ENCODE measurements around the gene TBC1D8. TPM values are rescaled to one million over a fixed set of nuclear protein-coding genes. Genes with fewer than 3 reads are reported as not detected.

The TBC1D8 gene
- total RNA-seq, 2 experiments from 2014 or later = 4.0 to 4.5 TPM

DNA sequence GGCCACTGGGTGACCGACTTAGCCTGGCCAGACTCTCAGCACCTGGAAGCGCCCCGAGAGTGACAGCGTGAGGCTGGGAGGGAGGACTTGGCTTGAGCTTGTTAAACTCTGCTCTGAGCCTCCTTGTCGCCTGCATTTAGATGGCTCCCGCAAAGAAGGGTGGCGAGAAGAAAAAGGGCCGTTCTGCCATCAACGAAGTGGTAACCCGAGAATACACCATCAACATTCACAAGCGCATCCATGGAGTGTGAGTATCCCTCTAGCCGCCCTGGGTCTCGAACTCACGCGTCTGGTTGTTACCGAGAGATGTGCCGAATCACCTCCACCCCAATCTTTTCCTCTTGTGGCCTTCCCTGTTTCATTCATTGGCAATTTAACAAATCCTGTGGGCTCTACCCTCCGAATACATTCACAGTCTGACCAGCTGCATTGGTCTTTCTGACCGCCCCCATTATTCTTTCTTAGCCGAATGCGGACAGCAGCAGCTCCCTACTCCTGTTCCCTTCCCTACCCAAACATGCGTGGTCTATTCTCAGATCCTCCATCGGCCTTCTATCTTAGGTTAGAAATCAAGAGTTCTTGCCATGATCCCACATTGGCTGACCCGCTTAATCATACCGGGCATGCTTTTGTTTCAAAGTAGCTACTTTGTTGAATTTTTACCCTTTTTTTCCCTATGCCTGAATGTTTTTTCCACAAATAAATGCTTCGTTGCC is 148.5 kb downstream of the TBC1D8 start:
- intact Hi-C loops (cut with micrococcal nuclease) = loop anchor here (1.0 to 5.0 kb wide), 5 partner anchors 149 to 440 kb away; partner anchors contain the start of genes CNOT11, PDCL3 and TBC1D8
- H3K36me3 Mint-ChIP-seq (ENCODE audit: low read depth) = peaks cover 49% of the 10 kb centered on the region
- CTCF ChIA-PET = interaction anchor here (0.6 to 3.1 kb wide), 5 partner anchors 10 to 203 kb away, joined by 3 to 12 read pairs (median 3); no protein-coding TSS in a partner anchor

DNA sequence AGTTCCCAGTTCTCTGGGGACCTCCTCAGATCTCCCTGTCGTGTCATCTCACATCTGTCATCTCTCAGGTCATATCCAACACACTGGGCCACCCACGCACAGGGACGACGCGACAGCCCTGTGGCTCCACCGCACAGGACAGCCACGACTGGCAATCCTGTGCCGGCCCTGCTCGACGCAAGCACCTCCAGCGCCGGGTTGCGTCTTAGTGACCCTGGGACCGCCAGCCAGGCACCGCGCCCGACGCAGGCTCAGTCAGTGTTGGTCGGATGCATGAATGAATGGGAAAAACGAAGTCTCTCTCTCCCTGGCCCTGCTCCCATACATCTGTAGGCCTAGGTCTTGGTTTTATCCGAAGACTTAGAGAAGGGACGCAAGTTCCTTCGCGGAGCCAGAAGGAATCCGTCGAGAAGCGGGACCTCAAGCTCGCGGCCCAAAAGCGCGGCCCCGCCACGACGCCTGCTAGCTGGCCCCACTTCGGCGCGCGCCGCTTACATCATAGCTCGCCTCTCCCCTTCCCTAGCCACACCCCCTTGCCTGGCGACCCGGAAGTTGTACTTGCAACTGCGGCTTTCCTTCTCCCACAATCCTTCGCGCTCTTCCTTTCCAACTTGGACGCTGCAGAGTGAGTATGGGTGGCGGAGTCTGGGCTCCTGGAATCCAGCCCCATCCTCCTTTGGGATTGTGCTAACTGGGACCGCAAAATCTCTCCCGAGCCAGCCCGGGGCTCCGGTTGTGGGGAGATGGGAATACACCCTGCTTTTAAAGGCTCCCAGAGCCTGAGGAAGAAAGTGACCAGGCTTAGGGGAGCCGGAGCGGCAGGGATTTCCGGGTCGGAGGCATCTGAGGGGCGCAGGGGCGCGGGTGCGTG is 149.3 kb downstream of the TBC1D8 start, which contains the start of gene RPL31:
Gene RPL31, plus strand, starts transcription at position 599 of the 871 bp plus-strand sequence. CDS start 413 bp downstream, outside the sequence.
- peaks cover 46% of the 10 kb centered on the region for H3K4me1 Mint-ChIP-seq (ENCODE audit: low read depth)
- H3K4me3 Mint-ChIP-seq = peak within 1 kb of the TSS; percentile 99
- DNase-seq = peak; percentile 99
- H3K36me3 Mint-ChIP-seq (ENCODE audit: low read depth) = peaks cover 44% of the 10 kb centered on the region
- no peaks in the 10 kb centered on the region for H3K9me3 Mint-ChIP-seq
- CTCF ChIA-PET = interaction anchor here (0.8 to 3.1 kb wide), 4 partner anchors 11 to 204 kb away, joined by 3 to 12 read pairs (median 5); no protein-coding TSS in a partner anchor
- peak within 1 kb of the TSS; percentile 94 for H3K27ac Mint-ChIP-seq
- intact Hi-C loops (cut with micrococcal nuclease) = loop anchor here (1.0 to 5.0 kb wide), 5 partner anchors 149 to 440 kb away; partner anchors contain the start of genes CNOT11, PDCL3 and TBC1D8
- no peaks in the 10 kb centered on the region for H3K27me3 Mint-ChIP-seq (ENCODE audit: low read depth)

More for the DNA sequence above, 148.5 kb downstream of the TBC1D8 start:
- Mint-ChIP-seq H3K4me3 (peak overlapping the region; percentile 99), H3K27ac (peak overlapping the region; percentile 94), H3K4me1 (ENCODE audit: low read depth) (peaks cover 49% of the 10 kb centered on the region), H3K27me3 (ENCODE audit: low read depth) (no peaks in the 10 kb centered on the region), H3K9me3 (no peaks in the 10 kb centered on the region)
- peak; percentile 35 for DNase-seq

DNA sequence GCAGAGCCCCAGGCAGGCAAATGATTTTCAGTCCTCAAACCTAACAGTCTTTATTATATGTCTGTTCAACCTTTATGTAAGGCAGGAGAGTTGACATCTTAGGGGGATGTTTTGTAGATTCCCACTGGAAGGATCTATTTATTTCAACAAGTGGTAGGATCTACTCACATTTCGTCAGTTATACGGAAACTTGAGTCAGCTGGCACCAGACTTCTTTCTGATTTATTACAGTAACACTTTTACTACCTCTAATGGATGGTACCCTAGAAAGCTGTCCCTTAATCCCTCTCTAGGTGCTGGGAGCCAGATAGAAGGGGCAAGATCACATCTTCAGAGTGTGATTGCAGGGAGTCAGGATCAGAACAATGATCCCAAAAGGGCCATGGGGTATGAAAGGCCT is 151.2 kb downstream of the TBC1D8 start:
- Mint-ChIP-seq H3K36me3 (ENCODE audit: low read depth) (peaks cover 27% of the 10 kb centered on the region), H3K9me3 (no peaks in the 10 kb centered on the region), H3K4me1 (ENCODE audit: low read depth) (peaks cover 31% of the 10 kb centered on the region), H3K27me3 (ENCODE audit: low read depth) (no peaks in the 10 kb centered on the region), H3K4me3 (no peak overlapping the region), H3K27ac (no peak overlapping the region)
- intact Hi-C loops (cut with micrococcal nuclease) = loop anchor here (5.0 kb wide), 1 partner anchor 393 kb away; no protein-coding TSS in a partner anchor
- CTCF ChIA-PET = interaction anchor here (1.5 to 1.9 kb wide), 2 partner anchors 36 to 270 kb away, joined by 3 to 4 read pairs; no protein-coding TSS in a partner anchor
- DNase-seq = no peak

GRCh38 chr2:100998235-100998573 is 153.0 kb downstream of the TBC1D8 start:
- intact Hi-C loops (cut with micrococcal nuclease) = no loop called here
- Mint-ChIP-seq H3K9me3 (no peaks in the 10 kb centered on the region), H3K27me3 (ENCODE audit: low read depth) (no peaks in the 10 kb centered on the region), H3K36me3 (ENCODE audit: low read depth) (peaks cover 9% of the 10 kb centered on the region), H3K4me3 (no peak overlapping the region), H3K4me1 (ENCODE audit: low read depth) (peaks cover 14% of the 10 kb centered on the region), H3K27ac (no peak overlapping the region)
- CTCF ChIA-PET = interaction anchor here (1.1 kb wide), 1 partner anchor 15 kb away, joined by 3 read pairs; no protein-coding TSS in a partner anchor
- no peak for DNase-seq

GRCh38 chr2:100997509-100998234 is 153.5 kb downstream of the TBC1D8 start:
- no peaks in the 10 kb centered on the region for H3K27me3 Mint-ChIP-seq (ENCODE audit: low read depth)
- intact Hi-C loops (cut with micrococcal nuclease) = no loop called here
- no peaks in the 10 kb centered on the region for H3K9me3 Mint-ChIP-seq
- H3K36me3 Mint-ChIP-seq (ENCODE audit: low read depth) = peaks cover 4% of the 10 kb centered on the region
- H3K4me3 Mint-ChIP-seq = no peak overlapping the region
- CTCF ChIA-PET = no interaction called here
- no peak for DNase-seq
- H3K4me1 Mint-ChIP-seq (ENCODE audit: low read depth) = peaks cover 10% of the 10 kb centered on the region
- no peak overlapping the region for H3K27ac Mint-ChIP-seq

GRCh38 chr2:100995309-100996075 is 155.7 kb downstream of the TBC1D8 start:
- Mint-ChIP-seq H3K4me3 (no peak overlapping the region), H3K4me1 (ENCODE audit: low read depth) (peaks cover 5% of the 10 kb centered on the region), H3K36me3 (ENCODE audit: low read depth) (no peaks in the 10 kb centered on the region), H3K27me3 (ENCODE audit: low read depth) (no peaks in the 10 kb centered on the region), H3K27ac (no peak overlapping the region), H3K9me3 (no peaks in the 10 kb centered on the region)
- no peak for DNase-seq
- CTCF ChIA-PET = no interaction called here
- intact Hi-C loops (cut with micrococcal nuclease) = no loop called here

- Mint-ChIP-seq H3K9me3 (no peaks in the 10 kb centered on the region), H3K4me1 (ENCODE audit: low read depth) (peaks cover 5% of the 10 kb centered on the region), H3K27me3 (ENCODE audit: low read depth) (no peaks in the 10 kb centered on the region), H3K4me3 (no peak overlapping the region), H3K27ac (no peak overlapping the region), H3K36me3 (ENCODE audit: low read depth) (no peaks in the 10 kb centered on the region)
- intact Hi-C loops (cut with micrococcal nuclease) = no loop called here
- no peak for DNase-seq
- CTCF ChIA-PET = interaction anchor here (1.0 kb wide), 1 partner anchor 8 kb away, joined by 3 read pairs; no protein-coding TSS in a partner anchor
Observed at GRCh38 chr2:100993294-100993693, 157.9 kb downstream of the TBC1D8 start.

DNA sequence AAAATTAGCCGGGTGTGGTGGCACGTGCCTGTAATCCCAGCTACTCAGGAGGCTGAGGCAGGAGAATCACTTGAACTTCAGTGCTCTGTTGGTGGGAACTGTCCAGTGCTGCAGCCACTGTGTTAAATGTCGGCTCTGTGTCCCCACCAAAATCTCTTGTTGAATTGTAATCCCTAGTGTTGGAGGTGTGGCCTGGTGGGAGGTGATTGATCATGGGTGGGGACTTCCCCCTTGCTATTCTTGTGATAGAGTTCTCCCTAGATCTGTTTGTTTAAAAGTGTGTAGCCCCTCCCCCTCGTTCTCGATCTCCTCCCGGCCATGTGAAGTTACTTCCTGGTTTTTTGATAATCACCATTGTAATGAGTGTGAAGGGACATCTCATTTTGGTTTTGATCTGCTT is 158.9 kb downstream of the TBC1D8 start:
- Mint-ChIP-seq H3K9me3 (no peaks in the 10 kb centered on the region), H3K36me3 (ENCODE audit: low read depth) (no peaks in the 10 kb centered on the region), H3K27me3 (ENCODE audit: low read depth) (no peaks in the 10 kb centered on the region), H3K4me1 (ENCODE audit: low read depth) (peaks cover 5% of the 10 kb centered on the region), H3K4me3 (no peak overlapping the region), H3K27ac (no peak overlapping the region)
- intact Hi-C loops (cut with micrococcal nuclease) = no loop called here
- DNase-seq = peak; percentile 16
- CTCF ChIA-PET = no interaction called here

- Mint-ChIP-seq H3K4me1 (ENCODE audit: low read depth) (peaks cover 5% of the 10 kb centered on the region), H3K27ac (no peak overlapping the region), H3K9me3 (no peaks in the 10 kb centered on the region), H3K27me3 (ENCODE audit: low read depth) (no peaks in the 10 kb centered on the region), H3K4me3 (no peak overlapping the region), H3K36me3 (ENCODE audit: low read depth) (no peaks in the 10 kb centered on the region)
- no peak for DNase-seq
- intact Hi-C loops (cut with micrococcal nuclease) = no loop called here
- CTCF ChIA-PET = interaction anchor here (0.8 kb wide), 1 partner anchor 261 kb away, joined by 3 read pairs; no protein-coding TSS in a partner anchor
Observed at GRCh38 chr2:100991404-100991773, 159.8 kb downstream of the TBC1D8 start.

DNA sequence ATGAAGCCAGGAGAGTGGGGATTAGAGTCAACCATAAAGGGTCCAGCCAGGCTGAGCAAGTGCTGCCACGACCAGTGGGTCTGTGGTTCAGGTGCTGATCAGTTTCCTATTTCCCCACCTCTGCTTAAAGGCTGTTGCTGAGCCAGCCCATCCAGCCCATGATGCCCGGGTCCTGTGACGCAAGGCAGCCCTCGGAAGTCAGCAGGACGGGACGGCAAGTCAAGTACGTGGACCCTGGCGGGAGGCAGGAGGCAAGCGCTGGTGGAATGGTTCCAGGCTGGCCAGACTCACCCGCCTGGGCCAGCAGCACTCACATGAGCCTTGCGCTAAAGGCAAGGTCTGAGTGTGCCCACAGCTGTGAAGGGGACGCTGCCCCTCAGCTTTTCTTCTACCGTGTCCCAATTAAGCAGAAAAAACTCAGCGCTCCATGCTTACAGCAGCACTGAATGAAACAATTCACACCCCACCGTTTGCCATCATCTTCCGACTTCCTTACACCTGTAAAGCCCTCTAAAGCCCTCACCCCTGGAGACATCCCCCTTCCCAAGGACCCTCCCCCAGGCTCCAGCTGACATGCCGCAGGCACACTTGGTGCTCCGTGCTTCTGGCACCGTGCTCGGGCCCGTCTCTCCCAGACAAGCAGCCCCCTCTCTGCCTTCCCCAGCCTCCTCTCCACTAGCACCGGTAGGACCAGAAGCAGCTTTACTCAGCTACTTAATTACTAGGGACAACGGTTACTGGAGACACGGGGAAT is 160.4 kb downstream of the TBC1D8 start:
- intact Hi-C loops (cut with micrococcal nuclease) = no loop called here
- Mint-ChIP-seq H3K27ac (no peak overlapping the region), H3K27me3 (ENCODE audit: low read depth) (no peaks in the 10 kb centered on the region), H3K36me3 (ENCODE audit: low read depth) (no peaks in the 10 kb centered on the region), H3K4me3 (no peak overlapping the region), H3K4me1 (ENCODE audit: low read depth) (peaks cover 5% of the 10 kb centered on the region), H3K9me3 (no peaks in the 10 kb centered on the region)
- no peak for DNase-seq
- CTCF ChIA-PET = interaction anchor here (0.8 to 0.9 kb wide), 3 partner anchors 260 to 383 kb away, joined by 3 to 6 read pairs (median 3); no protein-coding TSS in a partner anchor

DNA sequence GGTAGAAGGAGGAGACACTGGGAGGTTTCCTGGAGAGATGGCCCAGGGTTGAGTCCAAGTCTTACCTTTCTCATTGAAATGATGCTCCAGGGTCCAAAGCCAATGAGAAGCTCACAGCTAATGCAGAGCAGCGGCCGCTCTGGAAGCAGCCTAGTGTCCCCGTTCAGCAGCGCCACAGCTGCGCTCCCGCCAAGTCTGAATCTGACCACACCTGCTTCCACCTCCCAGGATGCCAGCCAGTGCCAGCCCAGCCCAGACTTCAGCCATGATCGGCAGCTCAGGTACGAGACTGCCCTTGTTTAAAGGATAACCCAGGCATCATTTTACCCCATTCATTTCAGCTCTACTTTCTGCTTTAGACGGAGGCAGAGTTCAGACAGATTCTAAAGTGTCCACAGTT is 161.0 kb downstream of the TBC1D8 start:
- no peaks in the 10 kb centered on the region for H3K27me3 Mint-ChIP-seq (ENCODE audit: low read depth)
- CTCF ChIA-PET = interaction anchor here (0.8 to 0.9 kb wide), 2 partner anchors 381 to 383 kb away, joined by 3 to 6 read pairs; no protein-coding TSS in a partner anchor
- peaks cover 5% of the 10 kb centered on the region for H3K4me1 Mint-ChIP-seq (ENCODE audit: low read depth)
- H3K4me3 Mint-ChIP-seq = no peak overlapping the region
- no peaks in the 10 kb centered on the region for H3K36me3 Mint-ChIP-seq (ENCODE audit: low read depth)
- intact Hi-C loops (cut with micrococcal nuclease) = no loop called here
- H3K9me3 Mint-ChIP-seq = no peaks in the 10 kb centered on the region
- H3K27ac Mint-ChIP-seq = no peak overlapping the region
- no peak for DNase-seq

Data from activated naive CD4-positive, alpha-beta T cell treated with anti-CD3 and anti-CD28 coated beads for 36 hours (primary cell).